ENCODE data around the gene EIF5B. TPM values are rescaled to one million over a fixed set of nuclear protein-coding genes. Genes with fewer than 3 reads are reported as not detected.

The EIF5B gene
- total RNA-seq, 1 experiment from 2014 or later = 63.1 TPM

DNA sequence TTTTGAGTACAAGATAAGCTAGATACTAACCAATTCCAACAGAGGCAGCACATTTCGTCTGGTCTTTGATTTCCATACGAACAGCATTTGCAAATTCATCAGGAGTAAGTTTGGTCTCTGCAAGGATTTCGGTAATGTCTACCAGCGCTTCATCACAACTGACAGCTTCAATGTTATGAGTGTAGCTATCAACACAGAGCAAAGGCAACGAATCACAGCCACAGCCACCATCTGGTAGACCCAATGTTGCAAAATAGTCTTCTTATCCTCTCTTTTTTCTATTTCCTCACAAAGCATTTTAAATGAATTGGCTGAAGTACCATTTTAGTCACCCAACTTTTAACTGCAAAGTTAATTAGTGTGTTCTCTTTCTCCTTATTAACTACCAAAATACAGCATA, 84.3 kb downstream of the EIF5B start:
- BruUV-seq (replicated peaks) = no TSS peak
- TF ChIP-seq, protein P1, sequence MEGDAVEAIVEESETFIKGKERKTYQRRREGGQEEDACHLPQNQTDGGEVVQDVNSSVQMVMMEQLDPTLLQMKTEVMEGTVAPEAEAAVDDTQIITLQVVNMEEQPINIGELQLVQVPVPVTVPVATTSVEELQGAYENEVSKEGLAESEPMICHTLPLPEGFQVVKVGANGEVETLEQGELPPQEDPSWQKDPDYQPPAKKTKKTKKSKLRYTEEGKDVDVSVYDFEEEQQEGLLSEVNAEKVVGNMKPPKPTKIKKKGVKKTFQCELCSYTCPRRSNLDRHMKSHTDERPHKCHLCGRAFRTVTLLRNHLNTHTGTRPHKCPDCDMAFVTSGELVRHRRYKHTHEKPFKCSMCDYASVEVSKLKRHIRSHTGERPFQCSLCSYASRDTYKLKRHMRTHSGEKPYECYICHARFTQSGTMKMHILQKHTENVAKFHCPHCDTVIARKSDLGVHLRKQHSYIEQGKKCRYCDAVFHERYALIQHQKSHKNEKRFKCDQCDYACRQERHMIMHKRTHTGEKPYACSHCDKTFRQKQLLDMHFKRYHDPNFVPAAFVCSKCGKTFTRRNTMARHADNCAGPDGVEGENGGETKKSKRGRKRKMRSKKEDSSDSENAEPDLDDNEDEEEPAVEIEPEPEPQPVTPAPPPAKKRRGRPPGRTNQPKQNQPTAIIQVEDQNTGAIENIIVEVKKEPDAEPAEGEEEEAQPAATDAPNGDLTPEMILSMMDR (IDR thresholded peaks at IDR 0.05; ENCODE audit: unreplicated experiment) = no peak
- Mint-ChIP-seq H3K27me3 (ENCODE audit: unreplicated experiment) (no peaks in the 10 kb centered on the region), H3K9me3 (ENCODE audit: low read depth, unreplicated experiment) (no peaks in the 10 kb centered on the region), H3K4me1 (ENCODE audit: low read depth, unreplicated experiment) (no peaks in the 10 kb centered on the region), H3K4me3 (ENCODE audit: low read depth, unreplicated experiment) (no peak overlapping the region), H3K27ac (ENCODE audit: unreplicated experiment) (no peak overlapping the region), H3K36me3 (ENCODE audit: insufficient read depth, unreplicated experiment) (peaks cover 15% of the 10 kb centered on the region)
- no peak for DNase-seq
- intact Hi-C loops (cut with micrococcal nuclease; ENCODE audit: unreplicated experiment) = no loop called here
- CTCF ChIA-PET = no interaction called here

DNA sequence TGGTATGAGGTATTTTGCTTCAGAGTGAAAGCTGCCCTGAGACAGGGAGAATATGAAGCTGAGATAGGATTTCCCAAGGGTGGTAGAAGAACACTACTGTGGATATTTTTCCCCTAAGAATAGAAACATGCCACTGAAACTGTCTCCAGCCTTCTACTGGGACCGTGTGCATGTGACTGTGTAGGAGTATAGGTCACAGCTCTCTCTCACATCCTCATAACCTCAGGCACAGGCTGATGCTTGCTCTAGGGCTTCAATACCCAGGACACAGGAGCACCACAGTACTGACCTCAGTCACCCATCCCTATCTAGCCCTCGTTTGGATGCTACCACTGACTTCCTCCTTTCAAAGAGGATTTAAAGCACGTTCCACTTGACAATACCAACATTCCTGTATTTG, 85.4 kb downstream of the EIF5B start:
- TF ChIP-seq, protein P1 (IDR thresholded peaks at IDR 0.05; ENCODE audit: unreplicated experiment) = no peak
- CTCF ChIA-PET = no interaction called here
- H3K9me3 Mint-ChIP-seq (ENCODE audit: low read depth, unreplicated experiment) = no peaks in the 10 kb centered on the region
- H3K4me3 Mint-ChIP-seq (ENCODE audit: low read depth, unreplicated experiment) = no peak overlapping the region
- intact Hi-C loops (cut with micrococcal nuclease; ENCODE audit: unreplicated experiment) = no loop called here
- H3K27me3 Mint-ChIP-seq (ENCODE audit: unreplicated experiment) = no peaks in the 10 kb centered on the region
- no peak for DNase-seq
- BruUV-seq (replicated peaks) = no TSS peak
- H3K36me3 Mint-ChIP-seq (ENCODE audit: insufficient read depth, unreplicated experiment) = peaks cover 15% of the 10 kb centered on the region
- no peak overlapping the region for H3K27ac Mint-ChIP-seq (ENCODE audit: unreplicated experiment)
- no peaks in the 10 kb centered on the region for H3K4me1 Mint-ChIP-seq (ENCODE audit: low read depth, unreplicated experiment)

DNA sequence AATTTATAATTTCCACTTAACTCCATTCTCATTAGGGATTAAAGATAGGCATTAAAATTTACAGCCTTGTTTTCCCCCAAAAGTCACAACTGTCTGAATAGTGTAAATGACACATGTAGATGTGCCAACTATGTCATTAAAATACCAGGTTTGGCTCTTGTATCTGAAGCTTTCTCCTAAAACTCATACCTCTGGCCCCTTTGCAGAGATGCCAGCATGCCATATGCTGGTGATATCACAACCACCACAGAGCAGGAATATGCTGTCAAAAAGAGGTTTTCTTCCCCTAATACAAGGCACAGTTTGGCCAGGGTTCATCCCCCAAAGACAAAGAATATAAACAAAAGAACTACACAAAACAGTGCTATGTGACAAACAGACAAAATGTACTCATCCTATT, 87.2 kb downstream of the EIF5B start:
- TF ChIP-seq, protein P1 (IDR thresholded peaks at IDR 0.05; ENCODE audit: unreplicated experiment) = no peak
- no peak overlapping the region for H3K27ac Mint-ChIP-seq (ENCODE audit: unreplicated experiment)
- H3K27me3 Mint-ChIP-seq (ENCODE audit: unreplicated experiment) = no peaks in the 10 kb centered on the region

DNA sequence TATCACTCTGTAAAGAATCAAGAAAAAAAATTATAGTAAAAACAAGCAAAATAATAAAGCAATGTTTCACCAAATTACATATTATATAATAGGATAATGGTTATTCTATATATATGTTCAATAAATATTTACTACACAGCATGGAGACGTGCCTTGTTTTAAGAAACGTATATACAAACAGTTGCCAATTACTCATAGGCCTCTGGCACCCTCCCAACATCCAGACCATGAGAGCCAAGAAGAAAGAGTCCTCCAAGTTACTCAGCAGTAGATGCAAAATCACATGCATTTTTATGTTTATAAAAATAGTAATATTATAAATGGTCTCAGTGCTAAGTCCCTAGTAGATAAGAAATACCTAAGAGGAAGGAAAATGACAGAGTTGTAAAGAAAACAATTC, 87.8 kb downstream of the EIF5B start:
- intact Hi-C loops (cut with micrococcal nuclease; ENCODE audit: unreplicated experiment) = no loop called here
- Mint-ChIP-seq H3K9me3 (ENCODE audit: low read depth, unreplicated experiment) (no peaks in the 10 kb centered on the region), H3K36me3 (ENCODE audit: insufficient read depth, unreplicated experiment) (peaks cover 26% of the 10 kb centered on the region), H3K4me3 (ENCODE audit: low read depth, unreplicated experiment) (no peak overlapping the region), H3K27me3 (ENCODE audit: unreplicated experiment) (no peaks in the 10 kb centered on the region), H3K4me1 (ENCODE audit: low read depth, unreplicated experiment) (no peaks in the 10 kb centered on the region), H3K27ac (ENCODE audit: unreplicated experiment) (no peak overlapping the region)
- DNase-seq = no peak
- CTCF ChIA-PET = no interaction called here
- TF ChIP-seq, protein P1 (IDR thresholded peaks at IDR 0.05; ENCODE audit: unreplicated experiment) = no peak
- no TSS peak for BruUV-seq (replicated peaks)

More for the DNA sequence above, 87.2 kb downstream of the EIF5B start:
- no TSS peak for BruUV-seq (replicated peaks)
- Mint-ChIP-seq H3K36me3 (ENCODE audit: insufficient read depth, unreplicated experiment) (peaks cover 26% of the 10 kb centered on the region), H3K4me3 (ENCODE audit: low read depth, unreplicated experiment) (no peak overlapping the region), H3K4me1 (ENCODE audit: low read depth, unreplicated experiment) (no peaks in the 10 kb centered on the region), H3K9me3 (ENCODE audit: low read depth, unreplicated experiment) (no peaks in the 10 kb centered on the region)
- intact Hi-C loops (cut with micrococcal nuclease; ENCODE audit: unreplicated experiment) = no loop called here
- CTCF ChIA-PET = no interaction called here
- DNase-seq = no peak

Data from Calu3 (cell line).